GM12878 (cell line): Measurements from ENCODE around the gene SEMA7A. TPM values are rescaled to one million over a fixed set of nuclear protein-coding genes. Genes with fewer than 3 reads are reported as not detected.

Experiments
- BACH1 ChIP-seq: fragments of 450-650 bp; IDR thresholded peaks from 2 replicates; pipeline ENCODE4 v1.6.1; 2017; ENCODE audit warnings: mild to moderate bottlenecking, borderline replicate concordance
- CBX5 ChIP-seq: sonication (generic); IDR thresholded peaks from 2 replicates; pipeline ENCODE4 v1.6.1; 2016; ENCODE audit warnings: low read depth, moderate library complexity, mild to moderate bottlenecking, inconsistent platforms
- FOS ChIP-seq: IDR thresholded peaks from 3 replicates; pipeline ENCODE4 v1.6.1; 2011; ENCODE audit warnings: borderline replicate concordance; ENCODE audit not compliant: insufficient read length; ENCODE audit errors: extremely low read depth
- FOXK2 ChIP-seq: fragments of 450-650 bp; IDR thresholded peaks from 2 replicates; pipeline ENCODE4 v1.6.1; 2017; ENCODE audit warnings: mild to moderate bottlenecking, moderate library complexity
- FOXM1 ChIP-seq: IDR thresholded peaks from 2 replicates; pipeline ENCODE4 v1.6.1; 2012; ENCODE audit warnings: low read depth, mild to moderate bottlenecking, inconsistent platforms, low read length, moderate library complexity
- IKZF1 ChIP-seq: fragments of 450-650 bp; conservative IDR thresholded peaks from 2 replicates; pipeline ENCODE4 v1.6.1; 2017; ENCODE audit warnings: antibody characterized with exemption, mild to moderate bottlenecking
- KLF5 ChIP-seq: fragments of 450-650 bp; IDR thresholded peaks from 2 replicates; pipeline ENCODE4 v1.6.1; 2014; ENCODE audit warnings: mild to moderate bottlenecking; ENCODE audit not compliant: partially characterized antibody
- MTA2 ChIP-seq: fragments of 450-650 bp; IDR thresholded peaks from 2 replicates; pipeline ENCODE4 v1.6.1; 2016; ENCODE audit warnings: low read depth, mild to moderate bottlenecking, moderate library complexity
- NR2C1 ChIP-seq: fragments of 450-650 bp; IDR thresholded peaks from 2 replicates; pipeline ENCODE4 v1.6.1; 2017; ENCODE audit warnings: antibody characterized with exemption, mild to moderate bottlenecking, moderate library complexity
- PRDM15 ChIP-seq: fragments of 450-650 bp; formaldehyde crosslinking; IDR thresholded peaks from 2 replicates; pipeline ENCODE4 v1.4.0; 2020; ENCODE audit warnings: mild to moderate bottlenecking, moderate library complexity
- SIX5 ChIP-seq: IDR thresholded peaks from 2 replicates; pipeline ENCODE4 v1.6.1; 2011; ENCODE audit warnings: mild to moderate bottlenecking, low read depth, low read length, moderate library complexity; ENCODE audit not compliant: severe bottlenecking
- SMAD1 ChIP-seq: fragments of 450-650 bp; IDR thresholded peaks from 2 replicates; pipeline ENCODE4 v1.6.1; 2018; ENCODE audit warnings: mild to moderate bottlenecking, low read depth; ENCODE audit not compliant: partially characterized antibody
- STAT3 ChIP-seq: IDR thresholded peaks from 2 replicates; pipeline ENCODE4 v1.6.1; 2011; ENCODE audit warnings: low read depth, low read length, improper control_type of control experiment
- USF1 ChIP-seq: IDR thresholded peaks from 2 replicates; pipeline ENCODE4 v1.6.1; 2011; ENCODE audit warnings: borderline replicate concordance, low read depth, mild to moderate bottlenecking, moderate library complexity, mixed read lengths, low read length; ENCODE audit not compliant: insufficient read depth; ENCODE audit errors: extremely low read length
- ZBED1 ChIP-seq: IDR thresholded peaks from 2 replicates; pipeline ENCODE4 v1.6.1; 2016; ENCODE audit warnings: borderline replicate concordance
- ZNF274 ChIP-seq: IDR thresholded peaks from one replicate; pipeline ENCODE4 v1.8.0; 2011; ENCODE audit not compliant: insufficient read length, insufficient read depth
- polyA plus RNA-seq, 11 experiments: library from polyadenylated mRNA; depleted of rRNA in 4 of 11; unstranded in 6 of 11; stranded (reverse) in 5 of 11; fragments of >200 nt; fragmentation: Nextera tagmentation in 4 of 11; fragmentation: Illumina TruSeq in 1 of 11; extraction: Ambion mirVana in 4 of 11; extraction: Trizol in 1 of 11; gene quantifications; 1 replicate in 1 of 11; 2 replicates in 10 of 11; pipeline versions ENCODE4 v1.2.1 to v1.2.3, GENCODE V29; 2011 to 2016; ENCODE audit warnings: inconsistent platforms in 2 of 11, missing spikeins in 2 of 11, low read depth in 1 of 11
- total RNA-seq, 4 experiments: library from RNA; depleted of rRNA in 3 of 4; stranded (reverse); fragments of >200 nt in 3 of 4; fragmentation: Illumina TruSeq in 1 of 4; extraction: Trizol in 1 of 4; gene quantifications; 2 replicates each; pipeline versions ENCODE4 v1.2.1 to v1.2.3, GENCODE V29; 2013 to 2021
- TF ChIP-seq, protein P1 (sequence below): fragments of 450-650 bp; IDR thresholded peaks from 2 replicates; pipeline ENCODE4 v1.6.1; 2017; ENCODE audit warnings: mild to moderate bottlenecking, moderate library complexity
- TF ChIP-seq, protein P2 (sequence below): fragments of 450-650 bp; IDR thresholded peaks from 2 replicates; pipeline ENCODE4 v1.6.1; 2014; ENCODE audit warnings: mild to moderate bottlenecking

SEMA7A gene
- total and polyA plus RNA-seq, 10 of the 15 experiments (the other 5 are each of a cell fraction or from before 2014, with no cell fraction given): 0.08 to 112 (median 53.5) TPM

DNA sequence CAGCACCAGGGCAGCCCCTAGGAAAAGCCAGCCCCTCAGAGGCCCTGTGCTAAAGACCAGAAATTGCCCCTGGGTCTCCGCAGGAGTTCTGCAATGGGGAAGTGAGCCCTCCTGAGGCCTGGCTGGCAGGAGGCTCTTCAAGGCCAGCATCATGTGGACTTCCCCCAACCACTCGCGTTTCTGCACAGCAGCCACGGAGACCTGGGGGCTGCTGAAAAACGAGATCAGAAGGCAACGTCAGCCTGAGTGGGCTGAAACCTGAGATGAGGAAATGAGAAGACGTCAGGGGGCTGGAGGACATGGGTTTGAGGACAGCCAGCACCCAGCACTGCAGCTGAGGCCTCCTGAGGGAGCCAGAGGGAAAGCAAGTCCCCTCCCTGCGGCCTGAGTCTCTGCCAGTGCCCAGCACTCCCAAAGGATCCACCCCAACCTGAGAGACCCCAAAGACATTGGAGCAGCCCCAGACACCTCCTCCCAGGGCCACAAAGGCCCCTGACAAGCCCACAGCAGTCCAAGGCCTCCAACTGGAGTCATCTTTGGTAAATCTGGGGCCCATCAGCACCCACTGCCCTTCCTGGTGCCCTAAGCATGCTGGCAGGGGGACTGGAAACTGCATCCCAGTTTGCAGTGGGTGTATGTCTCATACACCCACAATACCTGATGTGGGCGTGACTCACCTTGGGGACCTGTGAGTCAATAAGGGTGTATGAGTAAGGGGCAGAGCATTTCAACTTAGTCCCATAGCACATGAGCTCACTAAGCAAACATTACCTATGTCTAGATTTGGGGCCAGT, 37.1 kb downstream of the SEMA7A start (continued):
- TF ChIP-seq MTA2 (peak; percentile 95), CBX5 (no peak), SIX5 (peak; percentile 18), FOXM1 (no peak), IKZF1 (peak; percentile 93), ZNF274 (no peak), PRDM15 (no peak), NR2C1 (no peak), FOXK2 (no peak), FOS (no peak), USF1 (no peak), STAT3 (no peak), BACH1 (peak; percentile 99), ZBED1 (peak; percentile 37; the same call in 1 of the 2 replicates), SMAD1 (peak; percentile 77), KLF5 (peak; percentile 86)
- TF ChIP-seq, protein P1, sequence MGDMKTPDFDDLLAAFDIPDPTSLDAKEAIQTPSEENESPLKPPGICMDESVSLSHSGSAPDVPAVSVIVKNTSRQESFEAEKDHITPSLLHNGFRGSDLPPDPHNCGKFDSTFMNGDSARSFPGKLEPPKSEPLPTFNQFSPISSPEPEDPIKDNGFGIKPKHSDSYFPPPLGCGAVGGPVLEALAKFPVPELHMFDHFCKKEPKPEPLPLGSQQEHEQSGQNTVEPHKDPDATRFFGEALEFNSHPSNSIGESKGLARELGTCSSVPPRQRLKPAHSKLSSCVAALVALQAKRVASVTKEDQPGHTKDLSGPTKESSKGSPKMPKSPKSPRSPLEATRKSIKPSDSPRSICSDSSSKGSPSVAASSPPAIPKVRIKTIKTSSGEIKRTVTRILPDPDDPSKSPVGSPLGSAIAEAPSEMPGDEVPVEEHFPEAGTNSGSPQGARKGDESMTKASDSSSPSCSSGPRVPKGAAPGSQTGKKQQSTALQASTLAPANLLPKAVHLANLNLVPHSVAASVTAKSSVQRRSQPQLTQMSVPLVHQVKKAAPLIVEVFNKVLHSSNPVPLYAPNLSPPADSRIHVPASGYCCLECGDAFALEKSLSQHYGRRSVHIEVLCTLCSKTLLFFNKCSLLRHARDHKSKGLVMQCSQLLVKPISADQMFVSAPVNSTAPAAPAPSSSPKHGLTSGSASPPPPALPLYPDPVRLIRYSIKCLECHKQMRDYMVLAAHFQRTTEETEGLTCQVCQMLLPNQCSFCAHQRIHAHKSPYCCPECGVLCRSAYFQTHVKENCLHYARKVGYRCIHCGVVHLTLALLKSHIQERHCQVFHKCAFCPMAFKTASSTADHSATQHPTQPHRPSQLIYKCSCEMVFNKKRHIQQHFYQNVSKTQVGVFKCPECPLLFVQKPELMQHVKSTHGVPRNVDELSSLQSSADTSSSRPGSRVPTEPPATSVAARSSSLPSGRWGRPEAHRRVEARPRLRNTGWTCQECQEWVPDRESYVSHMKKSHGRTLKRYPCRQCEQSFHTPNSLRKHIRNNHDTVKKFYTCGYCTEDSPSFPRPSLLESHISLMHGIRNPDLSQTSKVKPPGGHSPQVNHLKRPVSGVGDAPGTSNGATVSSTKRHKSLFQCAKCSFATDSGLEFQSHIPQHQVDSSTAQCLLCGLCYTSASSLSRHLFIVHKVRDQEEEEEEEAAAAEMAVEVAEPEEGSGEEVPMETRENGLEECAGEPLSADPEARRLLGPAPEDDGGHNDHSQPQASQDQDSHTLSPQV: peak; percentile 85; the same call in 1 of the 2 replicates
- TF ChIP-seq, protein P2, sequence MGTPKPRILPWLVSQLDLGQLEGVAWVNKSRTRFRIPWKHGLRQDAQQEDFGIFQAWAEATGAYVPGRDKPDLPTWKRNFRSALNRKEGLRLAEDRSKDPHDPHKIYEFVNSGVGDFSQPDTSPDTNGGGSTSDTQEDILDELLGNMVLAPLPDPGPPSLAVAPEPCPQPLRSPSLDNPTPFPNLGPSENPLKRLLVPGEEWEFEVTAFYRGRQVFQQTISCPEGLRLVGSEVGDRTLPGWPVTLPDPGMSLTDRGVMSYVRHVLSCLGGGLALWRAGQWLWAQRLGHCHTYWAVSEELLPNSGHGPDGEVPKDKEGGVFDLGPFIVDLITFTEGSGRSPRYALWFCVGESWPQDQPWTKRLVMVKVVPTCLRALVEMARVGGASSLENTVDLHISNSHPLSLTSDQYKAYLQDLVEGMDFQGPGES: peak; percentile 41; the same call in 1 of the 2 replicates
